Testis (tissue), 2 donors: Measurements from ENCODE around the gene FGFR2.

Source experiments
- POLR2A ChIP-seq: fragments of 450-650 bp; IDR thresholded peaks from one replicate; pipeline ENCODE4 v1.6.1; 2017; ENCODE audit warnings: antibody characterized with exemption, mild to moderate bottlenecking, moderate library complexity
- TF ChIP-seq, protein P1 (sequence below), 3 experiments: fragments of 450-650 bp in 2 of 3; fragments of 200-600 bp in 1 of 3; sonication (generic) in 1 of 3; IDR thresholded peaks; one replicate each; pipeline ENCODE4 v1.5.1; 2016 to 2019; ENCODE audit warnings: antibody characterized with exemption in 3 of 3, mild to moderate bottlenecking in 2 of 3, moderate library complexity in 1 of 3

DNA sequence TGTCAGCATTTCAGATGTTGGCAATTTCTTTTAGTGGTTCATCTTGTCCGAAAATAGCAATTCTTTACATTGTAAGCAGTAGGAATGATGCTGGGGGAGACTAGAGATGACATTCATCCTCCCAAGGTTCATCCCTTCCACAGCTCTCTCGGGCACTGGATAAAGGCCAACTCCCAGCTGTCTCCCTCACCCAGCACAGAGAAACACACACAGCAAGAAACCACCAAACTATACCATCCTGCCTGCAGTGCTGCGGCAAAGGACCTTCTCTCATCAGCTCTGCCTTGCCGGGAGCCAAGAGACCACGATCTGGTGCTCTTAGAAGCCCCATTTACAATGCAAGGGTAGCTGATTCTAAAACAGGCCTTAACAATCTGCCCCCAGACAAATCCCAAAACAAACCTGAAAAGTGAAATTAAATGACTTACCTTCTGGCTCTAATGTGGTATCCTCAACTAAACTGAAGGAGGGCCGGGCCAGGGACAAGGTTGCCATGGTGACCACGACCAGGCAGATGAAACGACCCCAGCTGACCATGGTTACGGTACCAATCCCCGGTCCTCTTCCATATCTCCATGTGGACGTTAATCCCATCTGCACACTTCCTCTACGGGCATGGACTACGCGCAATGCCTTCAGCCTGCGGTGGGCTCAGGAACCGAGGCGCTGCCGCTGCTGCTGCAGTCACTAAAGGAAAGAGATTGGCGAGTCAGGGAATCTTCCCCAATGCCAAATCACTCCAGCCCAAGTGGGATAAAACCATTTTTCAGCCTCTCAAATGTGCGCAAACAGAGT lies 4.8 kb downstream of the FGFR2 start:
- TF ChIP-seq, protein P1, sequence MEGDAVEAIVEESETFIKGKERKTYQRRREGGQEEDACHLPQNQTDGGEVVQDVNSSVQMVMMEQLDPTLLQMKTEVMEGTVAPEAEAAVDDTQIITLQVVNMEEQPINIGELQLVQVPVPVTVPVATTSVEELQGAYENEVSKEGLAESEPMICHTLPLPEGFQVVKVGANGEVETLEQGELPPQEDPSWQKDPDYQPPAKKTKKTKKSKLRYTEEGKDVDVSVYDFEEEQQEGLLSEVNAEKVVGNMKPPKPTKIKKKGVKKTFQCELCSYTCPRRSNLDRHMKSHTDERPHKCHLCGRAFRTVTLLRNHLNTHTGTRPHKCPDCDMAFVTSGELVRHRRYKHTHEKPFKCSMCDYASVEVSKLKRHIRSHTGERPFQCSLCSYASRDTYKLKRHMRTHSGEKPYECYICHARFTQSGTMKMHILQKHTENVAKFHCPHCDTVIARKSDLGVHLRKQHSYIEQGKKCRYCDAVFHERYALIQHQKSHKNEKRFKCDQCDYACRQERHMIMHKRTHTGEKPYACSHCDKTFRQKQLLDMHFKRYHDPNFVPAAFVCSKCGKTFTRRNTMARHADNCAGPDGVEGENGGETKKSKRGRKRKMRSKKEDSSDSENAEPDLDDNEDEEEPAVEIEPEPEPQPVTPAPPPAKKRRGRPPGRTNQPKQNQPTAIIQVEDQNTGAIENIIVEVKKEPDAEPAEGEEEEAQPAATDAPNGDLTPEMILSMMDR (IDR thresholded peaks at IDR 0.05) = no peak
- TF ChIP-seq POLR2A = no peak
